ENCODE results near the gene SELENOP. TPM values are rescaled to one million over a fixed set of nuclear protein-coding genes. Genes with fewer than 3 reads are reported as not detected.

Gene SELENOP
- polyA plus RNA-seq, 1 experiment: 2.0 TPM

DNA sequence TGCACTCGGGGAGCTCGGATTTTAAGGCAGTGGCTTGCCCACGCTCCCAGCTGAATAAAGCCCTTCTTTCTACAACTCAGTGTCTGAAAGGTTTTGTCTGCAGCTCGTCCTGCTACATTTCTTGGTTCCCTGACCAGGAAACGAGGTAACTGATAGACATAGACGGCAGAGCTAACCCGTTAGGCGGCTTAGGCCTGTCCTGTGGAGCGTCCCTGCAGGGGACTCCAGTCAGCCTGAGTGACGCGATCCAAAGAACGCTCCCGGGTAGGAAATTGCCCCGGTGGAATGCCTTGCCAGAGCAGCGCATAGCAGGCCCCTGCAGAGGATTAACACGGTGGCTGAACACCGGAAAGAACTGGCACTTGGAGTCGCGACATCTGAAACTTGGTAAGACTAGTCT lies 1.8 kb upstream of the SELENOP start:
- POLR2A ChIA-PET: no interaction called here
- H3K27ac ChIP-seq (ENCODE audit: low read depth, low read length): no peak overlapping the region
- H3K27me3 ChIP-seq (ENCODE audit: control insufficient read depth, insufficient read depth, low read length): no peaks in the 10 kb centered on the region
- DNase-seq (ENCODE audit: low read depth, low spot score): no peak
- H3K4me3 ChIP-seq (ENCODE audit: low read depth, low read length): no peak overlapping the region
- CTCF ChIA-PET: no interaction called here
- no peak for TF ChIP-seq CTCF (IDR thresholded peaks at IDR 0.05; ENCODE audit: low read depth, low read length)
- H3K9me3 ChIP-seq (ENCODE audit: control insufficient read depth, insufficient read depth, low read length): no peaks in the 10 kb centered on the region

DNA sequence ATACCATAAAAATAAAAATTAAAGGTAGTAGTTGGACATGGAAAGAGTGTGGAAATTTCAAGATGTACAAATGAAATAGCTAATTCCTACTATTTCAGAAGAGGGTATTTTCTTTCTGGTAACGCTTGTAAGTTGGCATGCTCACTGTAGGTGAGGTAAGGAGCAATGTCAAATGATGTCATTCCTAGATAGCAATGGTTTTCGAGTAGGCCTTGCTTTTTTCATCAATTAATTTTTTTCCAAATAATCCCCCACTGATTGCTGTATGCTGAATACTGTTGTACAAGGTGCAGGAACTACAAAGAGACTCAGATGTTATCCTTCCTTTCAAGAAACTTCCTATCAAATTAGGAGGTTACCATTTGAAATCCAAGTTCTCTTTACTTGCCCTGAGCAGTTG lies 928 bp upstream of the SELENOP start:
- ChIA-PET POLR2A (no interaction called here), CTCF (interaction anchor here (1.7 kb wide), 1 partner anchor 45 kb away, joined by 4 read pairs; no protein-coding TSS in a partner anchor)
- TF ChIP-seq CTCF (IDR thresholded peaks at IDR 0.05; ENCODE audit: low read depth, low read length): no peak
- Histone ChIP-seq H3K9me3 (ENCODE audit: control insufficient read depth, insufficient read depth, low read length) (no peaks in the 10 kb centered on the region), H3K27me3 (ENCODE audit: control insufficient read depth, insufficient read depth, low read length) (no peaks in the 10 kb centered on the region), H3K4me3 (ENCODE audit: low read depth, low read length) (no peak overlapping the region), H3K27ac (ENCODE audit: low read depth, low read length) (no peak overlapping the region)
- no peak for DNase-seq (ENCODE audit: low read depth, low spot score)

DNA sequence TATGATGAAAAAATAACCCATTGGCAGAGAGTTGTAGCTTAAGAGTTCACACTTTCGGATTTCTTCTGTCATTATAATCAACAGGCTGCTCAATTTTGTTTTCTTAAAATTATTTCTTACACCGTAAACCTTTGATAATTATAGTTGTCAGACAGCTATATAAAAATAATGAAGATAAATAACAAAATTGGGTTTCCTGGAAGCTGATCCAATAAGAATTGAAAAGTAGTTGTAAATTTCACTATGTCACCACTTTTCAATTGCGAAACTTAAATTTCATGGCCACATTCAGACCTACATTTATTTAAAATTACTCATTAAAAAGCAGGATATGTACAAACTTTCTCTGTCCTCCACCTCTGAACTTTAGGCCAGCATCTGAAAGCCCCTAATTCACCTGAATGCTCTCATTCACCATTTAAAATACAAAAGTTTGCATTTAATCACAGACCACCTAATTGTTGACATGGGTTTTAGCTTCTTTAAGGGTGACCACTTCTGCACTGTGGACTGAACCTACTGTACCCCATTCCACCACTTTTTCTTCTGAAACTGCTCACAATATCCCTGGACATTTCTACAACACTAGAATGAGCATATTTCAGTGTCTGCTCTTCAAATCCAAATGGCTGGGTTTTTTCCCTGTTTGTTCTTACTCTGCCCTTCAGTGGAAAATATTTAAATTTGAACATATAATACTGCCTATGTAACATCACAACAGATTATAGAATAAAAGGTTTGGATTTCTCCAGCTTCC lies 680 bp downstream of the SELENOP start:
- Histone ChIP-seq H3K27me3 (ENCODE audit: control insufficient read depth, insufficient read depth, low read length) (no peaks in the 10 kb centered on the region), H3K27ac (ENCODE audit: low read depth, low read length) (no peak overlapping the region), H3K4me3 (ENCODE audit: low read depth, low read length) (no peak overlapping the region), H3K9me3 (ENCODE audit: control insufficient read depth, insufficient read depth, low read length) (no peaks in the 10 kb centered on the region)
- ChIA-PET CTCF (interaction anchor here (1.1 to 1.7 kb wide), 2 partner anchors 43 kb away, joined by 3 to 4 read pairs; no protein-coding TSS in a partner anchor), POLR2A (no interaction called here)
- DNase-seq (ENCODE audit: low read depth, low spot score): no peak
- no peak for TF ChIP-seq CTCF (IDR thresholded peaks at IDR 0.05; ENCODE audit: low read depth, low read length)

DNA sequence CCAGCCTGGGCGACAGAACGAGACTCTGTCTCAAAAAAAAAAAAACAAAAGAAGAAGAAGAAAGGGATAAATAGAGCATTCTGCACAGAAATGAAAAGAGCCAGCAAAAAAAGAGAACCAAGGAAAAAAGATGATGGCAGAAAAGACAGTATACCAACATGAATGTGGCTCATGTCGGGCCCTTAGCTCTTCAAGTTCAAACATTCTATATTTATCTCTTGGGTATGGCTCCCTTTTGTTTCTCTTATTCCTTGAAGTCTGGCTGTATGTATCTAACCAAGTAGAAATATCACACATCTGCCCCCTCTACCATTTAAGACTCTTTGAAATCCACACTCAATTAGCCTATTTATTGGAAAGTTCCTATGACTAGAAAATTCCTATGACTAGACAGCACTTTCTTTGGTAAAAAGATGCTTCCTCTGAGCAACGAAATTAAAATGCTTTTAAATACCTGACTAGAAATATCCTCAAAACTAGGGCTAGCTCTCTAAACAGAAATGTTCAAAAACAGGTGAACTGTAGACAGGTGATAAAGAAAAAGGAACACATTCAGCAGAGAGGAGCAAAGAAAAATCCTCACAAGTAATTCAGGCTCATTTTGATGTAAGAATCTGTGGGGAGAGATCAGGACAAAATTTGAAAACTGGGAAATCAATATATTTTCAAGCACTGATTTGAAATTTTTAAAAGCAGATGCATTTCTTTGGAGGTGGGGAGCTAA lies 2.6 kb downstream of the SELENOP start:
- Histone ChIP-seq H3K27ac (ENCODE audit: low read depth, low read length) (no peak overlapping the region), H3K4me3 (ENCODE audit: low read depth, low read length) (no peak overlapping the region), H3K9me3 (ENCODE audit: control insufficient read depth, insufficient read depth, low read length) (no peaks in the 10 kb centered on the region), H3K27me3 (ENCODE audit: control insufficient read depth, insufficient read depth, low read length) (no peaks in the 10 kb centered on the region)
- POLR2A ChIA-PET: no interaction called here
- no peak for DNase-seq (ENCODE audit: low read depth, low spot score)
- no peak for TF ChIP-seq CTCF (IDR thresholded peaks at IDR 0.05; ENCODE audit: low read depth, low read length)
- CTCF ChIA-PET: no interaction called here
